Upper lobe of left lung (tissue), 4 donors: ENCODE results near the gene MRPL42.

Source experiments
- CTCF ChIP-seq, 6 experiments: fragments of 450-650 bp in 4 of 6; fragments of 200-600 bp in 2 of 6; sonication (generic) in 2 of 6; IDR thresholded peaks; one replicate each; pipeline ENCODE4 v1.5.1; 2016 to 2019; ENCODE audit warnings: antibody characterized with exemption in 6 of 6
- EP300 ChIP-seq, 4 donors: sonication (generic); formaldehyde crosslinking; IDR thresholded peaks; one replicate each; pipeline ENCODE4 v1.5.1; 2017; ENCODE audit warnings: antibody characterized with exemption in 4 of 4, control low read depth in 2 of 4
- POLR2A ChIP-seq, 4 donors: fragments of 450-650 bp; IDR thresholded peaks; one replicate each; pipeline ENCODE4 v1.5.1; 2016 to 2017; ENCODE audit warnings: antibody characterized with exemption in 4 of 4, mild to moderate bottlenecking in 2 of 4
- POLR2AphosphoS5 ChIP-seq, 2 donors: sonication (generic); formaldehyde crosslinking; IDR thresholded peaks; one replicate each; pipeline ENCODE4 v1.5.1; 2017; ENCODE audit warnings: antibody characterized with exemption in 2 of 2

GRCh38 chr12:93520454-93520853, 53.1 kb downstream of the MRPL42 start:
- TF ChIP-seq CTCF (IDR thresholded peaks at IDR 0.05) (no peak), POLR2A (IDR thresholded peaks at IDR 0.05) (no peak), EP300 (IDR thresholded peaks at IDR 0.05) (no peak), POLR2AphosphoS5 (IDR thresholded peaks at IDR 0.05) (no peak)
